Spleen (tissue), 7 donors: ENCODE data around the gene SLC38A10.

Source experiments
- POLR2AphosphoS5 ChIP-seq, 3 donors: sonication (generic); formaldehyde crosslinking; IDR thresholded peaks; one replicate each; pipeline ENCODE4 v1.5.1; 2017; ENCODE audit warnings: antibody characterized with exemption in 3 of 3
- TF ChIP-seq, protein P1 (sequence below), 11 experiments: fragments of 200-600 bp in 7 of 11; fragments of 450-650 bp in 4 of 11; sonication (generic) in 4 of 11; IDR thresholded peaks in 8 of 11; conservative IDR thresholded peaks in 3 of 11; 1 replicate in 7 of 11; 2 replicates in 4 of 11; pipeline versions ENCODE4 v1.4.0 to v1.8.0; 2016 to 2021; ENCODE audit warnings: antibody characterized with exemption in 11 of 11, inconsistent platforms in 4 of 11, mild to moderate bottlenecking in 1 of 11
- donor health status: DM: no; HTN: no; CAD: no; lungs with moderate emphysema.
- donor health status: DM: no; HTN: no; CAD: no.
- donor health status: DM: no; HTN: no; CAD: no.

- TF ChIP-seq POLR2AphosphoS5 (IDR thresholded peaks at IDR 0.05), result no peak
- TF ChIP-seq, protein P1, sequence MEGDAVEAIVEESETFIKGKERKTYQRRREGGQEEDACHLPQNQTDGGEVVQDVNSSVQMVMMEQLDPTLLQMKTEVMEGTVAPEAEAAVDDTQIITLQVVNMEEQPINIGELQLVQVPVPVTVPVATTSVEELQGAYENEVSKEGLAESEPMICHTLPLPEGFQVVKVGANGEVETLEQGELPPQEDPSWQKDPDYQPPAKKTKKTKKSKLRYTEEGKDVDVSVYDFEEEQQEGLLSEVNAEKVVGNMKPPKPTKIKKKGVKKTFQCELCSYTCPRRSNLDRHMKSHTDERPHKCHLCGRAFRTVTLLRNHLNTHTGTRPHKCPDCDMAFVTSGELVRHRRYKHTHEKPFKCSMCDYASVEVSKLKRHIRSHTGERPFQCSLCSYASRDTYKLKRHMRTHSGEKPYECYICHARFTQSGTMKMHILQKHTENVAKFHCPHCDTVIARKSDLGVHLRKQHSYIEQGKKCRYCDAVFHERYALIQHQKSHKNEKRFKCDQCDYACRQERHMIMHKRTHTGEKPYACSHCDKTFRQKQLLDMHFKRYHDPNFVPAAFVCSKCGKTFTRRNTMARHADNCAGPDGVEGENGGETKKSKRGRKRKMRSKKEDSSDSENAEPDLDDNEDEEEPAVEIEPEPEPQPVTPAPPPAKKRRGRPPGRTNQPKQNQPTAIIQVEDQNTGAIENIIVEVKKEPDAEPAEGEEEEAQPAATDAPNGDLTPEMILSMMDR (IDR thresholded peaks at IDR 0.05 in 8 of 11, conservative IDR thresholded peaks at IDR 0.05 in 3 of 11), result no peak
Observed at GRCh38 chr17:81239714-81240555, 55.2 kb downstream of the SLC38A10 start.
